ENCODE results near the gene PRDM16. TPM values are rescaled to one million over a fixed set of nuclear protein-coding genes. Genes with fewer than 3 reads are reported as not detected.

PRDM16 gene
- total RNA-seq, 1 experiment from 2014 or later: 22.3 TPM

- in situ Hi-C loops (cut with HindIII; ENCODE audit: low pct_unique_long_range_greater_than_20kb, low sequenced_read_pairs): no loop called here
- H3K27me3 ChIP-seq (ENCODE audit: control insufficient read depth, insufficient read depth, low read length): no peaks in the 10 kb centered on the region
These were observed 106.5 kb downstream of the PRDM16 start for GRCh38 chr1:3175486-3175885.

GRCh38 chr1:3176028-3176427 lies 107.0 kb downstream of the PRDM16 start:
- in situ Hi-C loops (cut with HindIII; ENCODE audit: low pct_unique_long_range_greater_than_20kb, low sequenced_read_pairs): no loop called here
- Histone ChIP-seq H3K4me3 (ENCODE audit: low read depth in 2 of 2, low read length in 2 of 2) (no peak overlapping the region), H3K27ac (ENCODE audit: low read length) (no peak overlapping the region), H3K27me3 (ENCODE audit: control insufficient read depth, insufficient read depth, low read length) (no peaks in the 10 kb centered on the region), H3K4me1 (ENCODE audit: control insufficient read depth, insufficient read depth, low read length) (peaks cover under 1% of the 10 kb centered on the region; the same call in 1 of the 2 replicates), H3K9me3 (ENCODE audit: control insufficient read depth, insufficient read depth, low read depth, low read length) (no peaks in the 10 kb centered on the region), H3K36me3 (ENCODE audit: control insufficient read depth, insufficient read depth, low read length) (no peaks in the 10 kb centered on the region)
- ATAC-seq: no peak
- TF ChIP-seq REST (IDR thresholded peaks at IDR 0.05; ENCODE audit: insufficient read depth in 1 of 2, low read depth in 2 of 2, low read length in 1 of 2): no peak
- TF ChIP-seq CTCF (IDR thresholded peaks at IDR 0.05): no peak
- TF ChIP-seq TCF7L2 (IDR thresholded peaks at IDR 0.05; ENCODE audit: low read depth, low read length): no peak
- no peak for TF ChIP-seq SIN3A (IDR thresholded peaks at IDR 0.05; ENCODE audit: borderline replicate concordance, insufficient read depth, low read depth, low read length)
- no peak for TF ChIP-seq POLR2AphosphoS5 (IDR thresholded peaks at IDR 0.05; ENCODE audit: low read depth, low read length)
- BruUV-seq (replicated peaks): no TSS peak
- CTCF ChIA-PET: no interaction called here
- no peak for DNase-seq (ENCODE audit: low read depth, low spot score)
- intact Hi-C loops (cut with micrococcal nuclease; ENCODE audit: unreplicated experiment): no loop called here
- POLR2A ChIA-PET: no interaction called here

More at GRCh38 chr1:3175486-3175885, 106.5 kb downstream of the PRDM16 start:
- peaks cover 6% of the 10 kb centered on the region; the same call in 1 of the 2 replicates for H3K4me1 ChIP-seq (ENCODE audit: control insufficient read depth, insufficient read depth, low read length)
- ChIA-PET POLR2A (no interaction called here), CTCF (no interaction called here)
- intact Hi-C loops (cut with micrococcal nuclease; ENCODE audit: unreplicated experiment): no loop called here
- ATAC-seq: no peak
- H3K4me3 ChIP-seq (ENCODE audit: low read depth in 2 of 2, low read length in 2 of 2): no peak overlapping the region
- no peaks in the 10 kb centered on the region for H3K36me3 ChIP-seq (ENCODE audit: control insufficient read depth, insufficient read depth, low read length)
- DNase-seq (ENCODE audit: low read depth, low spot score): no peak
- TF ChIP-seq SIN3A (IDR thresholded peaks at IDR 0.05; ENCODE audit: borderline replicate concordance, insufficient read depth, low read depth, low read length) (no peak), CTCF (IDR thresholded peaks at IDR 0.05) (no peak), TCF7L2 (IDR thresholded peaks at IDR 0.05; ENCODE audit: low read depth, low read length) (no peak), POLR2AphosphoS5 (IDR thresholded peaks at IDR 0.05; ENCODE audit: low read depth, low read length) (no peak), REST (IDR thresholded peaks at IDR 0.05; ENCODE audit: insufficient read depth in 1 of 2, low read depth in 2 of 2, low read length in 1 of 2) (no peak)
- no peak overlapping the region for H3K27ac ChIP-seq (ENCODE audit: low read length)
- BruUV-seq (replicated peaks): no TSS peak
- no peaks in the 10 kb centered on the region for H3K9me3 ChIP-seq (ENCODE audit: control insufficient read depth, insufficient read depth, low read depth, low read length)
